ENCODE measurements around the gene PARP12. TPM values are rescaled to one million over a fixed set of nuclear protein-coding genes. Genes with fewer than 3 reads are reported as not detected.

PARP12 gene
- total and polyA plus RNA-seq, 8 donors: 13.0 to 135 (median 33.2) TPM

- Histone ChIP-seq H3K27ac (no peak overlapping the region), H3K9me3 (no peaks in the 10 kb centered on the region), H3K4me3 (no peak overlapping the region), H3K36me3 (peaks cover 39 to 89% (median 72%) of the 10 kb centered on the region in 4 donors), H3K27me3 (no peaks in the 10 kb centered on the region), H3K4me1 (peaks cover 0 to 11% (median 5%) of the 10 kb centered on the region in 4 donors)
- 80 to 94% (median 90%) methylated on average over 4 to 7 of the region's 7 CpGs for WGBS, 5 donors
- no peak for TF ChIP-seq EP300 (IDR thresholded peaks at IDR 0.05)
- no peak for TF ChIP-seq POLR2A (IDR thresholded peaks at IDR 0.05)
- TF ChIP-seq POLR2AphosphoS5 (IDR thresholded peaks at IDR 0.05): no peak
- TF ChIP-seq CTCF (IDR thresholded peaks at IDR 0.05): no peak
- no peak for DNase-seq
- intact Hi-C loops (cut with DNase I; ENCODE audit: low total_unique reads): no loop called here
Measured at GRCh38 chr7:140035400-140036223, 27.1 kb downstream of the PARP12 start.

GRCh38 chr7:140034421-140034820, 28.3 kb downstream of the PARP12 start:
- H3K27me3 ChIP-seq: no peaks in the 10 kb centered on the region
- intact Hi-C loops (cut with DNase I; ENCODE audit: low total_unique reads): no loop called here
- peaks cover 32 to 87% (median 64%) of the 10 kb centered on the region in 4 donors for H3K36me3 ChIP-seq
- H3K9me3 ChIP-seq: no peaks in the 10 kb centered on the region
- H3K27ac ChIP-seq: no peak overlapping the region
- no peak overlapping the region for H3K4me3 ChIP-seq
- TF ChIP-seq CTCF (IDR thresholded peaks at IDR 0.05) (no peak), EP300 (IDR thresholded peaks at IDR 0.05) (no peak), POLR2A (IDR thresholded peaks at IDR 0.05) (no peak), POLR2AphosphoS5 (IDR thresholded peaks at IDR 0.05) (no peak)
- no peak for DNase-seq
- H3K4me1 ChIP-seq: peaks cover 0 to 11% (median 5%) of the 10 kb centered on the region in 4 donors

- no peak overlapping the region for H3K27ac ChIP-seq
- DNase-seq: no peak
- no peak overlapping the region for H3K4me3 ChIP-seq
- H3K9me3 ChIP-seq: no peaks in the 10 kb centered on the region
- H3K27me3 ChIP-seq: no peaks in the 10 kb centered on the region
- WGBS, 5 donors: 94 to 97% (median 95%) methylated on average over 14 of the region's 14 CpGs
- peaks cover 27 to 82% (median 59%) of the 10 kb centered on the region in 4 donors for H3K36me3 ChIP-seq
- intact Hi-C loops (cut with DNase I; ENCODE audit: low total_unique reads): no loop called here
- no peak for TF ChIP-seq EP300 (IDR thresholded peaks at IDR 0.05)
- no peak for TF ChIP-seq POLR2AphosphoS5 (IDR thresholded peaks at IDR 0.05)
- no peak for TF ChIP-seq POLR2A (IDR thresholded peaks at IDR 0.05)
- no peak for TF ChIP-seq CTCF (IDR thresholded peaks at IDR 0.05)
- H3K4me1 ChIP-seq: peaks cover 0 to 11% (median 5%) of the 10 kb centered on the region in 4 donors
Measured at GRCh38 chr7:140033779-140034363, 28.9 kb downstream of the PARP12 start.

- H3K9me3 ChIP-seq: no peaks in the 10 kb centered on the region
- H3K27me3 ChIP-seq: no peaks in the 10 kb centered on the region
- intact Hi-C loops (cut with DNase I; ENCODE audit: low total_unique reads): no loop called here
- peaks cover 0 to 11% (median 5%) of the 10 kb centered on the region in 4 donors for H3K4me1 ChIP-seq
- TF ChIP-seq POLR2A (IDR thresholded peaks at IDR 0.05) (no peak), POLR2AphosphoS5 (IDR thresholded peaks at IDR 0.05) (no peak), CTCF (IDR thresholded peaks at IDR 0.05) (no peak), EP300 (IDR thresholded peaks at IDR 0.05) (no peak)
- H3K36me3 ChIP-seq: peaks cover 24 to 82% (median 58%) of the 10 kb centered on the region in 4 donors
- H3K27ac ChIP-seq: no peak overlapping the region
- DNase-seq: no peak
- 89 to 92% (median 92%) methylated on average over 8 of the region's 8 CpGs for WGBS, 5 donors
- H3K4me3 ChIP-seq: no peak overlapping the region
Measured at GRCh38 chr7:140033036-140033435, 29.7 kb downstream of the PARP12 start.
